ENCODE results near the gene KLF7. TPM values are rescaled to one million over a fixed set of nuclear protein-coding genes. Genes with fewer than 3 reads are reported as not detected.

The KLF7 gene
- total RNA-seq, 4 donors from 2014 or later = 25.8 to 55.3 (median 37.1) TPM

DNA sequence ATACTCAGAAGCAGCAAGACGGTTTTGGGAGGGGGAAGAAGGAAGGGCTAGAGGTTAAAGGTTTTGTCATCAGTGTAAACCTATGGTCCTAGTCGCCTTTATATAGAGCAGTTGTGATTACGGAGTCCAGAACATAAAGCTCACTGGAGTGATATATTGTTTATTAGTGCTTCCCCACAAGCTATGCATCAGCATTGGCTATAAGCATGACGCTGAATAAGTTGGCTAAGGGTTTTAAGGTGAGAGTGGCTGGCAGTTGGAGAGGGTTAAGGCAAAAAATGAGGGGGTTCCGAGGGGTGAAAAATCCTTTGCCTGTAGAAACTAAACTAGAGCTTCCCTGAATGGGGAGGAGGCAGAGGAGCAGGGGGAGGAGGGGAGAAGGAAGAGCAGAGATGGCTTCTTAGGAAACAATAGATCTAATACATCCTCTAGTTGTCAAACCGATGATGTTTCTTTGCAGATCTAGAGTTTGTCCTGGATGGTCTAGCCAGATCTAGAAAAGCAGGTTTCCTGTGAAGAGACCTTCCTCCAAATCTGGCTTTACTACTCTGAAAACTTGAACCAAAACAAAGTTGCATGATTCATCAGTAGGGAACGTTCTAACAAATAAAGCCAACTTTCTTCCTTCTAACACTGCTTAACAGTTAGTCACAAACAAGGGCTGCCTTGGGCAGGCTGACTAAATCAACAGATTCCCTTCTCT is 2.5 kb downstream of the KLF7 start:
- WGBS, 2 donors = 15 to 19% methylated on average over 7 of the region's 7 CpGs
- peaks cover 0 to 63% (median 39%) of the 10 kb centered on the region in 4 donors for H3K4me1 ChIP-seq
- H3K4me3 ChIP-seq = peak overlapping the region; percentile 74 to 95 (median 84)
- TF ChIP-seq POLR2A (IDR thresholded peaks at IDR 0.05) (peak in 1 of 2 donors; percentile 54), EP300 (IDR thresholded peaks at IDR 0.05) (peak in 1 of 2 donors; percentile 87)
- TF ChIP-seq, protein P1, sequence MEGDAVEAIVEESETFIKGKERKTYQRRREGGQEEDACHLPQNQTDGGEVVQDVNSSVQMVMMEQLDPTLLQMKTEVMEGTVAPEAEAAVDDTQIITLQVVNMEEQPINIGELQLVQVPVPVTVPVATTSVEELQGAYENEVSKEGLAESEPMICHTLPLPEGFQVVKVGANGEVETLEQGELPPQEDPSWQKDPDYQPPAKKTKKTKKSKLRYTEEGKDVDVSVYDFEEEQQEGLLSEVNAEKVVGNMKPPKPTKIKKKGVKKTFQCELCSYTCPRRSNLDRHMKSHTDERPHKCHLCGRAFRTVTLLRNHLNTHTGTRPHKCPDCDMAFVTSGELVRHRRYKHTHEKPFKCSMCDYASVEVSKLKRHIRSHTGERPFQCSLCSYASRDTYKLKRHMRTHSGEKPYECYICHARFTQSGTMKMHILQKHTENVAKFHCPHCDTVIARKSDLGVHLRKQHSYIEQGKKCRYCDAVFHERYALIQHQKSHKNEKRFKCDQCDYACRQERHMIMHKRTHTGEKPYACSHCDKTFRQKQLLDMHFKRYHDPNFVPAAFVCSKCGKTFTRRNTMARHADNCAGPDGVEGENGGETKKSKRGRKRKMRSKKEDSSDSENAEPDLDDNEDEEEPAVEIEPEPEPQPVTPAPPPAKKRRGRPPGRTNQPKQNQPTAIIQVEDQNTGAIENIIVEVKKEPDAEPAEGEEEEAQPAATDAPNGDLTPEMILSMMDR (IDR thresholded peaks at IDR 0.05) = no peak
- peak overlapping the region; percentile 85 to 100 (median 98) for H3K27ac ChIP-seq
- no peaks in the 10 kb centered on the region for H3K36me3 ChIP-seq
- no peaks in the 10 kb centered on the region for H3K9me3 ChIP-seq
- no peaks in the 10 kb centered on the region for H3K27me3 ChIP-seq
- DNase-seq (ENCODE audit: low spot score in 2 of 2) = peak in 1 of 2 donors; percentile 54

DNA sequence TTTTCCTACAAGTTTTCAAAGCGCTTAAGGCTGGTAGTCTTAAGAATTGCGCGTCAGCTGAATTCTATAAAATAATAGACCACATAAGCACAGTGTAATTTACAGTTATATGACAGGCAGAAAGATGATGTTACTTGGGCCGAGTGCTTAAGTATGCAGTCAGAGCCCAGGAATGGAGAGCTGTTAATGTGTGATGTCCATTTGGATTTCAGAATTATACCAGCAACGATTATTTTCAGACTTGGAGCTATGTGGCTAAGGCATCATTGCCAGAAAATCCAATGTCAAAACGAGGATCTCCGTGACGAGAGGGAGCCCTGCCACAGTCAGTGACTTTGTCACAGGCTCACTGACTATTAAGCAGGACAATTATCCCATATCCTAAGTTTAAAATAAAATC is 3.4 kb downstream of the KLF7 start:
- Histone ChIP-seq H3K27me3 (no peaks in the 10 kb centered on the region), H3K9me3 (no peaks in the 10 kb centered on the region), H3K27ac (peak overlapping the region; percentile 85 to 100 (median 98)), H3K4me1 (peaks cover 0 to 63% (median 44%) of the 10 kb centered on the region in 4 donors), H3K4me3 (peak overlapping the region in 3 of 4 donors; percentile 74 to 85 (median 82)), H3K36me3 (no peaks in the 10 kb centered on the region)
- DNase-seq (ENCODE audit: low spot score in 2 of 2) = no peak
- TF ChIP-seq EP300 (IDR thresholded peaks at IDR 0.05) (no peak), POLR2A (IDR thresholded peaks at IDR 0.05) (no peak)
- TF ChIP-seq, protein P1 (IDR thresholded peaks at IDR 0.05) = no peak
- 22 to 27% methylated on average over 8 of the region's 8 CpGs for WGBS, 2 donors

DNA sequence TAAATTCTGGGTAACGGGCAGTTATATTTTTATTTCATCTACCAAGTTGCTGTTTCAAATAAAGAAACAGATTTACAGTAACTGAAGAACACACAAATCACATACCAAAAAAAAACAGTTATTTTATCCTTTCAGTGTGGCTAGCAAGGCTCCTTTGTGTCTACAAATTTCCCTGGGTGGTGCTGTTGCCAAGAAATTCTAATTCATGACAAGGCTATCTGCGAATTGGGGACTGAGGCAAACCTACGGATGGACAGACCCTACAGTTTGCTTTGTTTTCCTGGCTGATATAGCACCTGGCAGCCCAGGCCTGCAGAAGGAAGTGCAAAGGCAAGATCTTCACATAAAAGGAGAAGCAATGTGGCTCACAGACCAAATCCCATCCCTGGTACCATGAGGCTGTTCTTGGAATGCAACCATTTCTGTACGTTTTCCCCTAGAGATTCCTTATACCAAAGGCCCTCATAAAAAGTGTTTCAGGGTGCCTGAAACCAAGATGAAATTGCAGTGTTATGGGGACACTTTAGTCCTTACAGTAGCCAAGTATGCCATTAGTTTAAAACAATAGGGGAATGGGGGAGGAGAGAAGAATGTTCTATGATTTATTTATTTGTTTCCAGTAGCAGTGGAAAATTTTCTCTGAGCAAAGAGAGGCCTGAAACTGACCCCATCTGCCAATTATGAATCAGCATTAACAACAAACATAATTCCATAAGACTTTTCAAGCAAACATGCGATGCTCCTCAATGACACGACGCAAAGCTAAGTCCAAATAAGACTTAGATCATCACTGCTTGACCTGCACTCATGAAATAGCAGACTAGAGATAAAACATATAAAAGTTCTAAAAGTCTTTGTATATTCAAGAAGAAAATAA is 4.3 kb downstream of the KLF7 start:
- Histone ChIP-seq H3K27me3 (no peaks in the 10 kb centered on the region), H3K4me3 (peak overlapping the region in 2 of 4 donors; percentile 74 to 82), H3K27ac (peak overlapping the region; percentile 85 to 100 (median 98)), H3K9me3 (no peaks in the 10 kb centered on the region), H3K4me1 (peaks cover 0 to 67% (median 50%) of the 10 kb centered on the region in 4 donors), H3K36me3 (no peaks in the 10 kb centered on the region)
- 13 to 27% methylated on average over 7 of the region's 7 CpGs for WGBS, 2 donors
- no peak for DNase-seq (ENCODE audit: low spot score in 2 of 2)
- peak in 1 of 2 donors; percentile 8 for TF ChIP-seq EP300 (IDR thresholded peaks at IDR 0.05)
- TF ChIP-seq, protein P1 (IDR thresholded peaks at IDR 0.05) = no peak
- no peak for TF ChIP-seq POLR2A (IDR thresholded peaks at IDR 0.05)

DNA sequence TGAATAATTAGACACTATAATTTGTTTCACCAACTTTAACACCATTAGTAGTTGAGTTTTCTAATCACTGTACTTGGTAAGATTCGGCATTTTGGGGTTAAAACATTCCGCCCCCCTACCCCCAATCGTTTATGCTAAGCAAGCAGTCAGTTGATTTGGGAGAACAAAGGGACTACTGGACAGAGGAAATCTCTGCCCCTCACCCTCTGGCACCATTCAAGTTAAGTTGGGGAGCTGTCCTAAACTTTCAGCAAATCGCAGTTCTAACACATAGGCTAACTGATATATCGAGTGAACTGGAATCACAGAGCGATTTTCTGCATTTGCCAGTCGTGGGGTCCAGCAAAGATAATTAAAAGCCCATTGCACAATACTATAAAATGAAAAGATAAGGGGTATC is 5.6 kb downstream of the KLF7 start:
- peak overlapping the region in 2 of 4 donors; percentile 97 to 100 for H3K27ac ChIP-seq
- 28 to 41% methylated on average over 7 of the region's 7 CpGs for WGBS, 2 donors
- no peak for DNase-seq (ENCODE audit: low spot score in 2 of 2)
- TF ChIP-seq EP300 (IDR thresholded peaks at IDR 0.05) (no peak), POLR2A (IDR thresholded peaks at IDR 0.05) (no peak)
- TF ChIP-seq, protein P1 (IDR thresholded peaks at IDR 0.05) = no peak
- H3K4me1 ChIP-seq = peaks cover 0 to 81% (median 64%) of the 10 kb centered on the region in 4 donors
- no peaks in the 10 kb centered on the region for H3K9me3 ChIP-seq
- no peak overlapping the region for H3K4me3 ChIP-seq
- no peaks in the 10 kb centered on the region for H3K27me3 ChIP-seq
- H3K36me3 ChIP-seq = no peaks in the 10 kb centered on the region
